G401 (cell line): ENCODE results near the gene LONP2. TPM values are rescaled to one million over a fixed set of nuclear protein-coding genes. Genes with fewer than 3 reads are reported as not detected.
"Not testable (repeated sequence)": the region's sequence is repeated elsewhere in the genome, so short reads cannot be mapped to it uniquely, and the experiment has no call there.

ENCODE experiments used
- DNase-seq: peaks from one replicate; pipeline ENCODE4 v3.0.0-alpha.2; 2015; ENCODE audit warnings: low spot score
- in situ Hi-C: cut with HindIII; loops from 2 replicates; pipeline ENCODE4 v1.10.0; 2016; ENCODE audit warnings: low sequenced_read_pairs, mixed read lengths
- total RNA-seq: library from RNA; depleted of rRNA; stranded (reverse); fragments of >200 nt; shearing (Covaris generic); gene quantifications from 2 replicates; pipeline ENCODE4 v1.2.3, GENCODE V29; 2014

The LONP2 gene
- total RNA-seq, 1 experiment from 2014 or later = 36.1 TPM

DNA sequence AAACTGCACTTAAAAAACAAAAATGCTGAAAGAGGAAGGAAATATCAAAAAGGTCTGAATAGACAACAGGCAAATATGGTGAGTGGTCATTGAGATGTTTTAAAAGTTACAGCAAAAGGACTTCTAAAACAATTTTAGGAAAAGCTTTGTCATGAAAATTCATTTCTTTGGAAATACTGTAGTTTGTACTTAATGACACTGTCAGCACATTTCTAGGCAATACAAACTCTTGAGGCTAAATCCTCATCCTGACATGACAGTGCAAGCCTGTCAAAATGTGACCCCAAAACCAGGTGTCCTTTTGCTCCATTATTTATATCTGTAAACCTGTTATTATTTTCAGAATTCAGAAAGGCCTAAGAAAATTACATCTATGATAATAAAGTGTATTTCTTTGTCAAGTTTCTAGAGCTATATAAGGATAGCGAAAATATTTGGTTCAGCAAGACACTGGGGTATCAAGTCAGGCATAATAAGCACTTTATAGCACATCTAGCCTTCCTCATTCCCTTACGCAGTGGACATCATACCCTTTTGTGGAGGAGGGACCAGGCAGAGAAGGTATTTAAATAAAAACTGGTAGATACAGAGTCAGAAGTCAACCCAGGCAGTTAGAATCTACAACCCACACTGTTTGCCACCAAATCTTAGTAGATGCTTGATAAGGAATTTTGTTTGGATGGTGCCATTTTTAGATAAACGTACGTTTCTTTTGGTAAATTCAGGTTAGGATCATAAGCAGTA lies 112.7 kb downstream of the LONP2 start:
- in situ Hi-C loops = no loop called here
- no peak for DNase-seq

DNA sequence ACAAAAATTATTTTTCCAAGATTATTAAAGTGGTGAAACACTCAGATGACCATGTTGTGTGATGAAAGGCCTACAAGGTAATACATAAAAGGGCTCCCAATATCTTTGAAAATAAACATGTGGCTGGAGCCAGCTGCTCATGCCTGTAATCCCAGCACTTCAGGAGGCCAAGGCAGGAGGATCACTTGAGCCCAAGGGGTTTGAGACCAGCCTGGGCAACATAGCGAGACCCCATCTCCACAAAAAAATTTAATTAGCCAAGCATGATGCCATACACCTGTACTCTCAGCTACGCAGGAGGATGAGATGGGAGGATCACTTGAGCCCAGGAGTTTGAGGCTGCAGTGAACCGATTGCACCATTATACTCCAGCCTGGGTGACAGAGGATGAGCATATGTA lies 114.3 kb downstream of the LONP2 start:
- DNase-seq = no peak
- in situ Hi-C loops = no loop called here

DNA sequence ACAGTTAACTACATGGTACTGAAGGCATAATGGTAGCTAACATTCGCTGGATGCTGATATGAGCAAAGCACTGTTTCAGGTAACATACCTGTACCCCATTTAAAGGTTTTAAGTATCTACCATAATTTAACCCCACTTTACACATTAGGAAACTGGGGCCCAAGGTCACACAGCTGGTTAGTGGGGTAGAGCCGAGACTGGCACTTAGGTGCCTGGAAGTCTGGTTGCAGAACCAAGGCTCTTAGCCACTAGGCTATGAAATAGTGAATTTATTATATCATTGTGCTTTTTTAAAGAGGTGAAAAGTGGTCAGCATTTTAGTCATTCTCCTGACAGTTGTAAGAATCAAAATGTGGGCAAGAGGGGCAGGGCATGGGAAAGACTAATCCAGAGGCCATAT lies 115.9 kb downstream of the LONP2 start:
- no peak for DNase-seq
- in situ Hi-C loops = no loop called here

DNA sequence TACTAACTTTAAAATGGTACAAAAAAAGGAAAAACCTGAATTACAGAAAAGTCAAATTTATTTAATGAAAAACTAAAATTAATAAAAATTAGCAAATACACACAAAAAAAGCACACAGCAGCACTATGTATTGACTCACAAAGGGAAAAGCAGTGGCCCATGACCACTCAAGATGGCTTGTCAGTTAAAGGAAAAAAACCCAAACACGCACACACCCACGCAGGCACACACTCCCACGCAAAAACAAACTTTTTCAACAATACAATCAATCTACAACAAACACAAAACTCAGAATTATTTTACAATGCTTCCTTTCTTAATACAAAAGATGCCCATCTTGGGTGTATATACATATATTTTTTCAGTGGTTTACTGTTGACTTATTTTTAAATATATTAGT lies 116.9 kb downstream of the LONP2 start:
- in situ Hi-C loops = no loop called here
- DNase-seq = no peak

DNA sequence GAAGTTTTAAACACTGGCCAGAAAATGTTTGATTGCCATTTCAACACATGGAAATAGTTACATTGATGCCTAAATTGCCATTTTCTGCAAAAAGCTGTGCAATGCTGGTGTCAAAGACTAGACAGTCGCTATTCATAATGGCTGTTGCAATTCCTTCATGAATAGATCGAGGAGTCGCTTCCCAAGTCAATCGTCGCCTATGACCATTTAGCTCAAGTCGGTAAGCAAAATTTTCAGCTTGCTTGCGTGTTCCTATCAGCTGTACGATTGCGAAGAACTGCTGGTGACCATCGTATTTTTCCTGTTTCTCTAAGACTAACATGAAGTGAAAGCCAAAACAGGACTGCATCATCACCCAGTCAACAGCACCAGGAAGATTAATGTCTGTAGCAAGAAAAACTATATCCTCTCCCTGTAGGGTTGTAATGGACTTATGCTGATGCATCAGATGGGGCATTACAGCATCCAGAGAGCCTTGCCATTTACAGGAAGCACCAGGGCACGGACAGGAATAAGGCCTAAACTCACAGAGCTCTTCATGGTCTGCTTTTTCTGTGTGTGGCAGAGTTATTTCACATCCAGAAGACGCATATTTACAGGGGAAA lies 117.5 kb downstream of the LONP2 start:
- no peak for DNase-seq
- in situ Hi-C loops = no loop called here

DNA sequence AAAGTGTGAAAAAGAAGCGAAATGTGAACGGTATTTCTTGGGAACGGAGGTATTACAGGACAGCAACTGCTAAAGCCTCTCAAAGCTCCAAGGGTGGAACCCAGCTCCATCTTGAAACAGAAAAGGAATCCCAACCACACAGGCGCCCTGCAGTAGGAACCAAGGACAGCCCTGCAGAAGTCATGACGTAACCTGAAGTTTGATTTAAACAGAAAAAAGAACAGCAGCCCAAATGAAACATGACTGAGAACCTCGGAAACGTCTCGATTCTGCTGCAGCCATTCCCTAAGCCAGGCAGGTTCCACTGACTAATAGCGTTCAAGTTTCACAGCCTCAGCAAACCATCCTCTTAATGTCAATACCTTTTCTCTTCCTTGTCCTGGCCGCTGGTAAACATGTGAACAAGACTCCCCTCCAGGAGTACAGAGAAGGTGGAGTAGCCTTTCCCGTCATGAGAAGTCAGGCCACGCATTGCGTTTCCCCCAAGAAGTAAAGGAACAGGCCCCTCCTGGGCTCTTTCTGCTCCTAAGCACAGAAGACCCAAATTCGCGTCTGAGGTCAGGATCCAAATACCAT lies 121.0 kb downstream of the LONP2 start:
- DNase-seq = peak; percentile 37
- in situ Hi-C loops = no loop called here

DNA sequence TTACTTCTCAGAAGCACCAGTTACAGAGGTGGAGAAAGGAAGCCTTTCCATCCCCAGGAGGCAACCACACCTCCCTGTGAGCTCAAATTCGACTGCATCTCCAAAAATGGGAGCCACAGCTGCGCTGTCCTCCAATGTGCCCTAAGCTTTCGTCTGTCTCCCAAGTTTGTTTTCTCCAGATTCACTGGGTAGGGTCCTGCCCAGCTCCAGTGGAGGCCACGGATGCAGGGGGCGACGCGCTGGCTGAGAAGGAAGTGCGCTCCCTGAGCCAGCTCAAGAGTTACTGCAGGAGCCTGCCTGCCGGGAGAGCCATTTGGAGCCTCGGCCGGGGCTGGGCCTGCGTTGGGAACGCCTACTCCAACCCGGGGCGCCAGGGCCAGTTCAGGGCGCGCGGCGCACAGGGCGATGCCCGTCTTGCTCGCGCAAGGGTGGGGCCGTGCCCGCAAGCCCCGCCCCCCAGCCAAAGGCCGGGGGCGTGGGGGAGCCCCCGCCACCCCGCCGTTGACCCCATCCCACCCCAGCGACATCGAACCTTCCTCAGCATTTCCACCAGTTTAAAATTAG lies 121.6 kb downstream of the LONP2 start:
- in situ Hi-C loops = no loop called here
- DNase-seq = peak; percentile 85

DNA sequence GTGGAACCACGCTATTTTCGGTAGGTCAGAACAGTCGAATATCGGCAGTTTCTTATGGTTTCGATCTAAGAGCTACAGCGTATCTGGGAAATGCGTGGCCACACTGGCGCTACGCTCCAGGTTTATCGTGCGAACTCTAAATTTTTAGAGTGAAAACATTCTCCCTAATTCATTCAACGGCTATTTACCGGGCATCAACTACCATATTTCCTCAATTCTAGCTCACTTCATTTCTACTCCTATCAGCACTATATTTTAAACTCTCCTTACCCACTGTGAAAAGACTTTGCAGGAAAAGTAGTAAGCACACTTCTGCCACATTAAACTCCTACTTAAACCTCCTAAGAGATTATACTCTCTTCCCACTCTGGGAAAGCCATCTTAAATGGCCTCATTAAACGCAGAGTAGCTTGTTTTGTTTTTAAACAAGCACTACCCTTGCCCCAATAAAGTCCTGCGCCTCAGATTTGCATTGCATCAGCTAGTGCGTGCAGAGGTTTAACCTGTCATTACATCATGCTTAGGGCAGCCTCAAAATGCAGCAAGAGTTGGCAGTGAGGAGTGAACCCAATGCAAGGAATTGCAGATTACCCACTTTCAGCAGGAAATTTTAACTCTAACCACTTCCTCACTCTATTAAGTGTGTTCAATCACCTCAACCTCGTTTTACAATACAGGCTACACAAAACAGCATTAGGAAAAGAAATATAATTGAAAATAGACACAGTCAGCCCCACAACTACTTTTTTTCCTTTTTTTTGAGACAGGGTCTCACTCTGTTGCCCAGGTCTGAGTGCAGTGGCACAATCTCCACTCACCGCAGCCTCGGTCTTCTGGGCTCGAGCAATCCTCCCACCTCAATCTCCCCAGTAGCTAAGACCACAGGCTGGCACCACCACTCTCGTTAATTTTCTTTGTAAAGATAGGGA lies 122.3 kb downstream of the LONP2 start:
- in situ Hi-C loops = no loop called here
- DNase-seq = peak; percentile 62

DNA sequence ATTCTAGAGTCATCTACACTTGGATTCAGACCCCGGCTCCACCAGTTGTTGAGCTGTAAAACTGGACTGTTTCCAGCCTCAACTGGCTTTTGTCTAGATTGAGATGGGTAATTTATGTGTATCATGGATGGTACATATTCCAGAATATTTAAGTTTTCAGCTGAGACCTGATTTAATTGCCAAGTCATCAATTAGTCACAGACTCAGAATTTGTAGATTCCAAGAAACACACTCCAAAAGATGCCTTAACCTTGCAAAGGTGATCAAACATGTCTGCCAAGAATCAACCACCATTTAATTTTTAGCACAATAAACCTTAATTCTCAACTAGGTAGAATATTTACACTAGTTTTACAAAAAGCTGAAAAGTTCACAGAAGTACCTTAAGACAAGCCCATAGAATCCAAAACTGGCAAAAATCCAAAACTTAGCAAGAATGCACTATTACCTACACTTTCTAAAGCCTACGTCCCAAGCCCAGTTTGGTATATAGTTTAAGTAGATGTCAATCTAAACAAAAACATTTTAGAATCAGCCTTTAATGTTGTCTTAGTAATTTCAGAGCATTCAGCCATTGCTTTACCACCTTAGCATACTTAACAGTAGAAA lies 123.4 kb downstream of the LONP2 start:
- in situ Hi-C loops = no loop called here
- no peak for DNase-seq

DNA sequence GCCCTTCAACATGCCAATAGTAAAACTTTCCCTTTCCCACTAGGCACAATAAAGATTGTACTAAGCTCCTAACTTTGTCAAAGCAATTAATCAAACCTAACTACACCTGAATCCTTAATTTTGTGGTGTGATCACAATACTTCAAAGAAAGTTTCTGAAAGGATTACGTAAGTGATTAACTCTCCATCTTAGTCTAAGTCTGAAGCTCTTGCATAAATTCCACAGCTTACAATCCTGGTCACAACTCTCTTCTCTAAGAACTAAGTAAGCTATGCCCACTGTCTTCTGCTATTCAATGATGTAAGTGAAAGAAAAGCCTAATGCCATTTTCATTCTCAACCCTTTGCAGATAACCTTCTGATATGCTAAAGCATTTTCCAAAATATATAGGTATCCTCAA lies 125.7 kb downstream of the LONP2 start:
- in situ Hi-C loops = no loop called here
- no peak for DNase-seq

DNA sequence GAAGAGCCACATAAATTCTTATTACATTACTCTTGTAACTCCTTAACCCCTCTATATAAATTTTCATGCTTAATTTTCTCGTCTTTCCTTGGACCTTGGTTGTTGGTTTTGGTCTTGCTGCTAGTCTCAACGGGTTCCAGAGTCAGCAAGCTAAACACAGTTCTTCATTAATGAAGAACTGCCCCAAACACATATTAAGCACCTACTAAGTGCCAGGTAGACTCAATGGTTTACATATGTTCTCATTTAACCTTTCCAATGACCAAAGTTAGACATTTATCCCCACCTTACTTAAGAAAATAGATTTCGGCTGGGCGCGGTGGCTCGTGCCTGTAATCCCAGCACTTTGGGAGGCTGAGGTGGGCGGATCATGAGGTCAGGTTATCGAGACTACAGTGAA lies 126.1 kb downstream of the LONP2 start:
- in situ Hi-C loops = no loop called here
- DNase-seq = no peak

DNA sequence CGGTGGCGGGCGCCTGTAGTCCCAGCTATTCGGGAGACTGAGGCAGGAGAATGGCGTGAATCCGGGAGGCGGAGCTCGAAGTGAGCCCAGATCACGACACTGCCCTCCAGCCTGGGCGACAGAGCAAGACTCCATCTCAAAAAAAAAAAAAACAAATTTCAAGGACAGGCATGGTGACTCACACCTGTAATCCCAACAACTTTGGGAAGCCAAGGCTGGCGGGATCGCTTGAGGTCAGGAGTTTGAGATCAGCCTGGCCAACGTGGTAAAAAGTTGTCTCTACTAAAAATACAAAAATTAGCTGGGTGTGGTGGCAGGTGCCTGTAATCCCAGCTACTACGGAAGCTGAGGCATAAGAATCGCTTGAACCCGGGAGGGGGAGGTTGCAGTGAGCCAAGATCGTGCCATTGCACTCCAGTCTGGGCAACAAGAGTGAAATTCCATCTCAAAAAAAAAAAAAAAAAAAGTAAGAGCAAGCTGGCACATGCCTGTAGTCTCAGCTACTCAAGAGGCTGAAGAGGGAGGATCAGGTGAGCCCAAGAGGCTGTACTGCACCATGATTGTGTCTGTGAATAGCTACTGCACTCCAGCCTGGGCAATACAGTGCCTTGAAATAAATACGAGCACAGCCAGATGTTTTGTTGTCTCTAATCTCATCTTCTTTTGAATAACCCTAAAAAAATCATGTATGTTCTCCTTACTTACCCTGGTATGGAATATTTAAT lies 126.7 kb downstream of the LONP2 start:
- DNase-seq, in situ Hi-C loops: not testable (repeated sequence)

DNA sequence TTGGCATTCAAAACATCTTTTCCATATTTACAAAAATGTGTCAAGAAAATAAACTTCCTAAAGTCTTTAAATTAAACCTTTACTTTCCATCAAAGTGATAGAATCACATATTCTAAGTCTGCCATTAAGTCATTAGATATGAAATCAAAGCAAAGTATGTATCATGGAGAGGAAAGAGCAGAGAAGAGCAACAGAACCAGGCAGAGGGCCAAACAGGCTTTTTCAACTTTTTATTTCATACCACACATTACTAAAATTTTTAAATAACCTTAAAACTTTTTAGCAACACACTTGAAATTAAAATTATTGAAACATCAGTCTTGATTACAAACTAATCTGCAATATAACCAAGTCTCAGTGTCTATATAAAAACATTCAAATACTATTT lies 127.3 kb downstream of the LONP2 start:
- DNase-seq = no peak
- in situ Hi-C loops = no loop called here

DNA sequence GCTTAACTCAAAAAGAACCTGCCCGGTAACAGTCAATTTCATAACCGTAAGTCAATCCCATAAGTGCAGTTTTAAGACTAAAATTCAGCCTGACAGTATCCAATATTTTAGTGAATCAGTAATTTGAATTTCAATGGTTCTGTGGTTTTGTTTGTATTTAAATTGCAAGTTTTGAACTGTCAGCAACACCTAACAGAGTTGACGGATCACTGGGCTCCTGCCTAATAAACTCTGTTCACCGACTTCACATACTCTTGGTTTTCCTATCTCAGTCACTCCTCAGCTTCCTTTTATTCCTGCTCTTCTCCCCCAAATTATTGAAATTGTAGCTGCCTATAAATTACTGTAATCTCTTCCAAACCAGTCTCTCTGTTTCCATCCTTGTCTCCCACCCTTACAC lies 128.6 kb downstream of the LONP2 start:
- in situ Hi-C loops = no loop called here
- DNase-seq = no peak

DNA sequence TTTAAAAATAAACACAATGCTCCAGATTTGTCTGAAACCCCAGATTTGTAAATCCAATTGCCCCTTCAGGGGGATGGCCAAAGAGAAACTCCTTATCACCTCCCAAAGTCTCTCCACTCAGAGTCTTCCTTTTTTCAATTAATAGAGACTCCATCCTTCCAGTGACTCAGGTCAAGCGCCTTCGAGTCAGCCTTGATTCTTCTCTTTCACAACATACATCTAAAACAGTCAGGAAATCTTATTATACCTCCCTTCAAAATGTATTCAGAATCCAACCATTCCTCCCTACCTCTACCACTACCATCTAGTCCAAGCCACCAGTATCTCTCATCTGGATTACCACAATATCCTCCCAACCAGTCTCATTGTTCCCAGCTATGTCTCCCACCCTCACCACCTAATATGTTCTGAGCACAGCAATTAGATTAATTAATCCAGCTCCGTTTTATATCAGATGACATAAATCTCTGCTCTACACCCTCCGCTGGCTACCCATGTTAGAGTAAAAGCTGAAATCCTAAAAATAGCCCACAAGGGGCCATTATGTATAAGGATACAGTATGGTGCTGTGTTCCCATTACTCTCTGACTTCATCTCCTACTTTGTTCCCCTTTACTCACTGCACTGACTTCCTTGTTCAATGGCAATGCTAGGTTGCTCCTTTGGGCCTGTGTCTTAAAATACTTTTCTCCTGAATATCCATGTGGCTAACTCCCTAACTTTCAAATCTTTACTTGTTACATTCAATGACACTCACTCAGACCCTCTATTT lies 129.3 kb downstream of the LONP2 start:
- DNase-seq = no peak
- in situ Hi-C loops = no loop called here

DNA sequence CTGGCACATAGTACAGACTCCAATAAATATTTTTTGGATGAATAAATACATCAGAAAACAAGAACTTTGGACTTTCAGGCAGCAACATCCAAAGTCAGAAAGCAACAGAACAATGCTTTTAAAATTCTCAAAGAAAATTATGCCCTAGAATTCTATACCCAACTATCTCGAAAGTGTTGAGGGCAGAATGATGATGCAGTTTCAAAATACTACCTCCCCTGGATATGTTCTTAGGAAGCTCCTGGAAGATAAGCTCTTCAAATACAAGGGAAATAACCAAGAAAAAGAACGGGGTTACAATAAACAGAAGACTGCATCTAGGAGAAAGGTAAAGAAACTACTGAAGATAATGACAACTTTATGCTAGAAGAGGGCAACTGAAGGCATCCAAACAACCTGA lies 130.2 kb downstream of the LONP2 start:
- in situ Hi-C loops = no loop called here
- no peak for DNase-seq

DNA sequence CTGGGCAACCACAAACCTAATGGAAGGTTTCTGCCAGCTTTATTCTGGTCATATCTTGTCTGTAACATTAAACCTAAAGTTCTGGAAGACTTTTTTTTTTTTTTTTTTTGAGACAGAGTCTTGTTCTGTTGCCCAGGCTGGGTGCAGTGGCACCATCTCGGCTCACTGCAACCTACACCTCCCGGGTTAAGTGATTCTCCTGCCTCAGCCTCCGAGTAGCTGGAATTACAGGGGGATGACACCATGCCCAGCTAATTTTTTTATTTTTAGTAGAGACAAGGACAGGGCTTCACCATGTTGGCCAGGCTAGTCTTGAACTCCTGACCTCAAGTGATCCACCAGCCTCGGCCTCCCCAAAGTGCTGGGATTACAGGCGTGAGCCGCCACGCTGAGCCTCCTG lies 133.2 kb downstream of the LONP2 start:
- DNase-seq, in situ Hi-C loops: not testable (repeated sequence)

DNA sequence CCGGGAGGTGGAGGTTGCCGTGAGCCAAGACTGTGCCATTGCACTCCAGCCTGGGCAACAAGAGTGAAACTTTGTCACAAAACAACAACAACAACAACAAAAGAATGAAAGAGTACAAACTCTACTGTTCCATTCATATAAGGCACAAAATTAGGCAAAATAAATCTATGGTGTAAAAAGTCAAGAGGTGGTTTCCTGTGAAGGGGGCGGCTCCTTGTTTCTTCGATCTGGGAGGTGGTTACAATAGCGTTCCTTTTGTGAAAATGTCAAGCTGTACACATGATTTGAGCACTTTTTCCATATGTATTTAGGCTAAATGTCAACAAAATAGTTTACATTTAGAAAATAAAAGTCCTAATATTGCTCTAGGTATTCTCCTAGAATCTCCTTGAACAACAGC lies 134.2 kb downstream of the LONP2 start:
- no peak for DNase-seq
- in situ Hi-C loops = no loop called here
